ENCODE results near the gene PRUNE2.
"Not testable (repeated sequence)": the region's sequence is repeated elsewhere in the genome, so short reads cannot be mapped to it uniquely, and the experiment has no call there.

The PRUNE2 gene

GRCh38 chr9:76905791-76906646 lies at the start of gene PRUNE2:
PRUNE2 (minus strand) TSS chr9:76906114; CDS start chr9:76905963, 151 bp downstream.
- H3K4me3 ChIP-seq (replicated peaks in 1 of 2; ENCODE audit: low read depth in 2 of 2, low read length in 2 of 2) = peak within 1 kb of the TSS; percentile 40 to 49
- DNase-seq (ENCODE audit: low read depth in 2 of 2) = peak; percentile 75 to 87
- TF ChIP-seq, protein P1, sequence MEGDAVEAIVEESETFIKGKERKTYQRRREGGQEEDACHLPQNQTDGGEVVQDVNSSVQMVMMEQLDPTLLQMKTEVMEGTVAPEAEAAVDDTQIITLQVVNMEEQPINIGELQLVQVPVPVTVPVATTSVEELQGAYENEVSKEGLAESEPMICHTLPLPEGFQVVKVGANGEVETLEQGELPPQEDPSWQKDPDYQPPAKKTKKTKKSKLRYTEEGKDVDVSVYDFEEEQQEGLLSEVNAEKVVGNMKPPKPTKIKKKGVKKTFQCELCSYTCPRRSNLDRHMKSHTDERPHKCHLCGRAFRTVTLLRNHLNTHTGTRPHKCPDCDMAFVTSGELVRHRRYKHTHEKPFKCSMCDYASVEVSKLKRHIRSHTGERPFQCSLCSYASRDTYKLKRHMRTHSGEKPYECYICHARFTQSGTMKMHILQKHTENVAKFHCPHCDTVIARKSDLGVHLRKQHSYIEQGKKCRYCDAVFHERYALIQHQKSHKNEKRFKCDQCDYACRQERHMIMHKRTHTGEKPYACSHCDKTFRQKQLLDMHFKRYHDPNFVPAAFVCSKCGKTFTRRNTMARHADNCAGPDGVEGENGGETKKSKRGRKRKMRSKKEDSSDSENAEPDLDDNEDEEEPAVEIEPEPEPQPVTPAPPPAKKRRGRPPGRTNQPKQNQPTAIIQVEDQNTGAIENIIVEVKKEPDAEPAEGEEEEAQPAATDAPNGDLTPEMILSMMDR (IDR thresholded peaks at IDR 0.05; ENCODE audit: low read depth, low read length) = no peak

- not testable (repeated sequence) for H3K4me3 ChIP-seq (replicated peaks in 1 of 2; ENCODE audit: low read depth in 2 of 2, low read length in 2 of 2); DNase-seq (ENCODE audit: low read depth in 2 of 2)
Measured at GRCh38 chr9:76955406-76955805, 49.5 kb upstream of the PRUNE2 start.

GRCh38 chr9:76949865-76950264 lies 44.0 kb upstream of the PRUNE2 start:
- no peak overlapping the region for H3K4me3 ChIP-seq (replicated peaks in 1 of 2; ENCODE audit: low read depth in 2 of 2, low read length in 2 of 2)
- DNase-seq (ENCODE audit: low read depth in 2 of 2) = no peak
- TF ChIP-seq, protein P1 (IDR thresholded peaks at IDR 0.05; ENCODE audit: low read depth, low read length) = no peak

DNA sequence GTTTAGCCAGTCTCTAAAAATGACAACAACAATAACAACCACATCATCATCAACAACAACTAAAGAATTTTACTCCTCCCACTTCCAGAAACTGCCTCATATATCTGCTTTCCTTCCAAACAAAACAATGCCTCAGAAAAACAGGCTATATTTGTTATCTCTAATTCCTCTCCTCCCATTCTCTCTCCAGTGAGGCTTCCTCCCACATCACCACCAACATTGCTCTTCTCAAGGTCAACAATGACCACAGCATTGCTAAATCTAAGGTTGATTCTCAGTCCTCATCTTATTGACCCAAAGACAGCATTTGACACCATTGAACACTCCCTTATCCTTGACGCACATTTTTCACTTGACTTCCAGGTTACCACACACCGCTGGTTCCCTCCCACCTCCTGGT lies 38.1 kb upstream of the PRUNE2 start:
- H3K4me3 ChIP-seq (replicated peaks in 1 of 2; ENCODE audit: low read depth in 2 of 2, low read length in 2 of 2) = no peak overlapping the region
- DNase-seq (ENCODE audit: low read depth in 2 of 2) = peak; percentile 12 to 68
- TF ChIP-seq, protein P1 (IDR thresholded peaks at IDR 0.05; ENCODE audit: low read depth, low read length) = no peak

GRCh38 chr9:76943054-76943453 lies 37.1 kb upstream of the PRUNE2 start:
- TF ChIP-seq, protein P1 (IDR thresholded peaks at IDR 0.05; ENCODE audit: low read depth, low read length) = no peak
- H3K4me3 ChIP-seq (replicated peaks in 1 of 2; ENCODE audit: low read depth in 2 of 2, low read length in 2 of 2) = no peak overlapping the region
- DNase-seq (ENCODE audit: low read depth in 2 of 2) = no peak

- H3K4me3 ChIP-seq (replicated peaks in 1 of 2; ENCODE audit: low read depth in 2 of 2, low read length in 2 of 2) = no peak overlapping the region
- TF ChIP-seq, protein P1 (IDR thresholded peaks at IDR 0.05; ENCODE audit: low read depth, low read length) = no peak
- peak; percentile 58 to 72 for DNase-seq (ENCODE audit: low read depth in 2 of 2)
Measured at GRCh38 chr9:76932757-76933156, 26.8 kb upstream of the PRUNE2 start.

DNA sequence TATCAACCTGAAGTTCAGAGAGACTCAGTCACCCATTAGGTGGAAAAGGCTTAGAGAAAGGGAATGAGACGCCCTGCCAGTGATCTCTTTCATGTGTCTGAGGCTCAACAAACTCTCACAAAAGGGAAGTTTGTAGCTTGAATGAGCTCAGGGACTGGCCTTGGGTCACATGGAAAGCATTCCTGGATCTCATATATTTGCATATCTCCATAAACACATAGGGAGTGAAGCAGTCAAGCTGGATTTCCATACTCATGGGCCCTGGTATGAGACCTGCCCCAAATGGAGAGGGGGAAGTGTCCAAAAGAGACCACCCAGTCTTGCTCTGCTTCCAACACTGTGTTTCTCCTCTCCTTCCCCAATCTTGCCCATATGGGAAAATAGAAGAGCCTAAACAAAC lies 26.4 kb upstream of the PRUNE2 start:
- TF ChIP-seq, protein P1 (IDR thresholded peaks at IDR 0.05; ENCODE audit: low read depth, low read length) = no peak

More for the DNA sequence above, 26.4 kb upstream of the PRUNE2 start:
- DNase-seq (ENCODE audit: low read depth in 2 of 2) = no peak
- no peak overlapping the region for H3K4me3 ChIP-seq (replicated peaks in 1 of 2; ENCODE audit: low read depth in 2 of 2, low read length in 2 of 2)

Data from cardiac fibroblast (primary cell).